ENCODE measurements around the gene RPLP2. TPM values are rescaled to one million over a fixed set of nuclear protein-coding genes. Genes with fewer than 3 reads are reported as not detected.

Gene RPLP2
- total RNA-seq, 1 experiment from 2014 or later, result 3,468 TPM

GRCh38 chr11:786235-787083, 23.3 kb upstream of the RPLP2 start:
- Histone ChIP-seq H3K36me3 (ENCODE audit: control insufficient read depth, insufficient read depth, low read length) (peaks cover 2% of the 10 kb centered on the region; the same call in 1 of the 2 replicates), H3K27me3 (ENCODE audit: control insufficient read depth, insufficient read depth, low read length) (no peaks in the 10 kb centered on the region), H3K27ac (ENCODE audit: low read length) (no peak overlapping the region), H3K4me1 (ENCODE audit: control insufficient read depth, insufficient read depth, low read length) (peaks cover 30% of the 10 kb centered on the region), H3K4me3 (ENCODE audit: low read depth in 2 of 2, low read length in 2 of 2) (no peak overlapping the region), H3K9me3 (ENCODE audit: control insufficient read depth, insufficient read depth, low read depth, low read length) (no peaks in the 10 kb centered on the region)
- CTCF ChIA-PET, result no interaction called here
- intact Hi-C loops (cut with micrococcal nuclease; ENCODE audit: unreplicated experiment), result no loop called here
- TF ChIP-seq POLR2AphosphoS5 (IDR thresholded peaks at IDR 0.05; ENCODE audit: low read depth, low read length), result peak; percentile 64
- TF ChIP-seq, protein P1, sequence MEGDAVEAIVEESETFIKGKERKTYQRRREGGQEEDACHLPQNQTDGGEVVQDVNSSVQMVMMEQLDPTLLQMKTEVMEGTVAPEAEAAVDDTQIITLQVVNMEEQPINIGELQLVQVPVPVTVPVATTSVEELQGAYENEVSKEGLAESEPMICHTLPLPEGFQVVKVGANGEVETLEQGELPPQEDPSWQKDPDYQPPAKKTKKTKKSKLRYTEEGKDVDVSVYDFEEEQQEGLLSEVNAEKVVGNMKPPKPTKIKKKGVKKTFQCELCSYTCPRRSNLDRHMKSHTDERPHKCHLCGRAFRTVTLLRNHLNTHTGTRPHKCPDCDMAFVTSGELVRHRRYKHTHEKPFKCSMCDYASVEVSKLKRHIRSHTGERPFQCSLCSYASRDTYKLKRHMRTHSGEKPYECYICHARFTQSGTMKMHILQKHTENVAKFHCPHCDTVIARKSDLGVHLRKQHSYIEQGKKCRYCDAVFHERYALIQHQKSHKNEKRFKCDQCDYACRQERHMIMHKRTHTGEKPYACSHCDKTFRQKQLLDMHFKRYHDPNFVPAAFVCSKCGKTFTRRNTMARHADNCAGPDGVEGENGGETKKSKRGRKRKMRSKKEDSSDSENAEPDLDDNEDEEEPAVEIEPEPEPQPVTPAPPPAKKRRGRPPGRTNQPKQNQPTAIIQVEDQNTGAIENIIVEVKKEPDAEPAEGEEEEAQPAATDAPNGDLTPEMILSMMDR (IDR thresholded peaks at IDR 0.05), result no peak
- in situ Hi-C loops (cut with HindIII; ENCODE audit: low pct_unique_long_range_greater_than_20kb, low sequenced_read_pairs), result no loop called here
- DNase-seq (ENCODE audit: low read depth, low spot score) (no peak), ATAC-seq (no peak)
- POLR2A ChIA-PET, result no interaction called here
- no TSS peak for BruUV-seq (replicated peaks)

GRCh38 chr11:787084-787675, 22.6 kb upstream of the RPLP2 start:
- Histone ChIP-seq H3K4me3 (ENCODE audit: low read depth in 2 of 2, low read length in 2 of 2) (no peak overlapping the region), H3K27ac (ENCODE audit: low read length) (no peak overlapping the region), H3K27me3 (ENCODE audit: control insufficient read depth, insufficient read depth, low read length) (no peaks in the 10 kb centered on the region), H3K36me3 (ENCODE audit: control insufficient read depth, insufficient read depth, low read length) (peaks cover 2% of the 10 kb centered on the region; the same call in 1 of the 2 replicates), H3K4me1 (ENCODE audit: control insufficient read depth, insufficient read depth, low read length) (peaks cover 32% of the 10 kb centered on the region), H3K9me3 (ENCODE audit: control insufficient read depth, insufficient read depth, low read depth, low read length) (no peaks in the 10 kb centered on the region)
- in situ Hi-C loops (cut with HindIII; ENCODE audit: low pct_unique_long_range_greater_than_20kb, low sequenced_read_pairs) (no loop called here), intact Hi-C loops (cut with micrococcal nuclease; ENCODE audit: unreplicated experiment) (no loop called here)
- ATAC-seq (no peak), DNase-seq (ENCODE audit: low read depth, low spot score) (no peak)
- no peak for TF ChIP-seq SIN3A (IDR thresholded peaks at IDR 0.05; ENCODE audit: borderline replicate concordance, insufficient read depth, low read depth, low read length)
- peak; percentile 51; the same call in 1 of the 2 replicates for TF ChIP-seq POLR2AphosphoS5 (IDR thresholded peaks at IDR 0.05; ENCODE audit: low read depth, low read length)
- TF ChIP-seq REST (IDR thresholded peaks at IDR 0.05; ENCODE audit: insufficient read depth in 1 of 2, low read depth in 2 of 2, low read length in 1 of 2), result no peak
- ChIA-PET POLR2A (no interaction called here), CTCF (no interaction called here)
- no TSS peak for BruUV-seq (replicated peaks)

DNA sequence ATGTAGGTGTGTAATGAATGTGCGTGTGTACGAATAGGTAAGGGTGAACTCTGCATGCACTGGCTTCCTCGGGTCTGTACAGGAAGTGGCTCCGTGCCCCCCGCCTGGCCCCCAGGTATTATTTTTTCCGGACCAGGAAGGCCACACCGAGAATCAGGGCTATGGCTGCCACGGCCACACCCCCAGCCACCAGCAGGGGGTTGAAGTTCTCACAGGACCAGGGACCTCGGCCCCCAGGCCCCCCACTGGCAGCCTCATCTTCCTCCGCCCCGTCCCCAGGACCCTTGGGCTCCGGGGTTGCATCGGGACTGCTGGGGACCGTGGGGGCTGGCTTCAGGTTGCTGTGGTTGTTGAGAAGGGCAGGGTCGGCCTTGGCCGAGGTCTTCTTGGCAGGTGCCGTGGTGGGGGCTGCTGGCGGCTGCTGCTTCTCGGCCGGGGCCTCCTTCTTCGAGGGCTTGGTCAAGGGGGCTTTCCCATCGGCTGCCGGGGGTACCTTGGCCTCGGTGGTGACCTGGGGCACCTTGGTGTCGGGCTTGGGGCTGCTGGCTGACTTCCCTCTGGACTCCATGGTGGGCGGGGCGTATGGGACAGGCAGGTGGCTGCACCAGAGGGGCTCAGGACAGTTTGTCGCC, 21.6 kb upstream of the RPLP2 start:
- DNase-seq (ENCODE audit: low read depth, low spot score), result no peak
- ChIA-PET POLR2A (no interaction called here), CTCF (no interaction called here)
- peaks cover 33% of the 10 kb centered on the region for H3K4me1 ChIP-seq (ENCODE audit: control insufficient read depth, insufficient read depth, low read length)
- no peaks in the 10 kb centered on the region for H3K27me3 ChIP-seq (ENCODE audit: control insufficient read depth, insufficient read depth, low read length)
- BruUV-seq (replicated peaks), result no TSS peak
- in situ Hi-C loops (cut with HindIII; ENCODE audit: low pct_unique_long_range_greater_than_20kb, low sequenced_read_pairs), result no loop called here
- TF ChIP-seq, protein P1 (IDR thresholded peaks at IDR 0.05), result no peak
- TF ChIP-seq TCF7L2 (IDR thresholded peaks at IDR 0.05; ENCODE audit: low read depth, low read length) (no peak), SIN3A (IDR thresholded peaks at IDR 0.05; ENCODE audit: borderline replicate concordance, insufficient read depth, low read depth, low read length) (no peak), POLR2AphosphoS5 (IDR thresholded peaks at IDR 0.05; ENCODE audit: low read depth, low read length) (0 out of 2 replicates have a peak, but pooled peaks have one; percentile 32), REST (IDR thresholded peaks at IDR 0.05; ENCODE audit: insufficient read depth in 1 of 2, low read depth in 2 of 2, low read length in 1 of 2) (no peak)
- intact Hi-C loops (cut with micrococcal nuclease; ENCODE audit: unreplicated experiment), result no loop called here
- no peak for ATAC-seq
- H3K36me3 ChIP-seq (ENCODE audit: control insufficient read depth, insufficient read depth, low read length), result peaks cover 2% of the 10 kb centered on the region; the same call in 1 of the 2 replicates
- no peak overlapping the region for H3K27ac ChIP-seq (ENCODE audit: low read length)
- no peak overlapping the region for H3K4me3 ChIP-seq (ENCODE audit: low read depth in 2 of 2, low read length in 2 of 2)
- no peaks in the 10 kb centered on the region for H3K9me3 ChIP-seq (ENCODE audit: control insufficient read depth, insufficient read depth, low read depth, low read length)
